Smooth muscle cell (in vitro differentiated cells): ENCODE data around the gene NEURL1B. TPM values are rescaled to one million over a fixed set of nuclear protein-coding genes. Genes with fewer than 3 reads are reported as not detected.

Experiments
- DNase-seq: peaks from one replicate; lab custom pipeline; 2025; ENCODE audit not compliant: unreplicated experiment; lab: John Stamatoyannopoulos, UW
- H2AFZ ChIP-seq: fragments of 200-600 bp; sonication (generic); 2 replicates; pipeline ENCODE4 v1.6.0; 2016; ENCODE audit warnings: antibody characterized with exemption, low read depth, mild to moderate bottlenecking
- H3F3A ChIP-seq: fragments of 200-600 bp; sonication (generic); 2 replicates; pipeline ENCODE4 v1.6.0; 2017; ENCODE audit warnings: antibody characterized with exemption, low read depth
- H3K27ac ChIP-seq: fragments of 200-600 bp; sonication (generic); 2 replicates; pipeline ENCODE4 v1.5.1; 2016; ENCODE audit warnings: low read depth, mild to moderate bottlenecking
- H3K27me3 ChIP-seq: fragments of 200-600 bp; sonication (generic); 2 replicates; pipeline ENCODE4 v1.6.1; 2016; ENCODE audit warnings: low read depth, mild to moderate bottlenecking
- H3K36me3 ChIP-seq: fragments of 200-600 bp; sonication (generic); 2 replicates; pipeline ENCODE4 v1.5.1; 2016; ENCODE audit warnings: low read depth
- H3K4me1 ChIP-seq: fragments of 200-600 bp; sonication (generic); 2 replicates; pipeline ENCODE4 v1.5.1; 2016; ENCODE audit warnings: low read depth
- H3K4me2 ChIP-seq: fragments of 200-600 bp; sonication (generic); 2 replicates; pipeline ENCODE4 v1.6.0; 2016; ENCODE audit warnings: mild to moderate bottlenecking
- H3K4me3 ChIP-seq: fragments of 200-600 bp; sonication (generic); 2 replicates; pipeline ENCODE4 v1.5.1; 2016; ENCODE audit warnings: mild to moderate bottlenecking
- H3K79me2 ChIP-seq: fragments of 200-600 bp; sonication (generic); 2 replicates; pipeline ENCODE4 v1.6.0; 2016; ENCODE audit warnings: low read depth, mild to moderate bottlenecking
- H3K9ac ChIP-seq: fragments of 200-600 bp; sonication (generic); 2 replicates; pipeline ENCODE4 v1.6.0; 2016; ENCODE audit warnings: low read depth
- H3K9me3 ChIP-seq: fragments of 200-600 bp; sonication (generic); replicated peaks from 2 replicates; pipeline ENCODE4 v1.5.1; 2016; ENCODE audit warnings: low read depth
- H4K20me1 ChIP-seq: fragments of 200-600 bp; sonication (generic); 2 replicates; pipeline ENCODE4 v1.6.0; 2016; ENCODE audit warnings: low read depth
- CTCF ChIP-seq: fragments of 200-600 bp; sonication (generic); IDR thresholded peaks from 2 replicates; pipeline ENCODE4 v1.5.1; 2017; ENCODE audit warnings: borderline replicate concordance, mild to moderate bottlenecking, antibody characterized with exemption; ENCODE audit not compliant: insufficient read depth, poor library complexity, severe bottlenecking
- WGBS: methylation state at CpG from one replicate; pipeline ENCODE4 v1.1.7; 2016; ENCODE audit warnings: low lambda C conversion rate; 5-methylcytosine and 5-hydroxymethylcytosine counted together
- polyA plus RNA-seq: library from polyadenylated mRNA; unstranded; fragments of >200 nt; fragmentation: Nextera tagmentation; extraction: Ambion mirVana; gene quantifications from 2 replicates; pipeline ENCODE4 v1.2.1, GENCODE V29; 2016
- total RNA-seq: library from RNA; depleted of rRNA; stranded (reverse); fragments of >200 nt; gene quantifications from 2 replicates; pipeline ENCODE4 v1.2.3, GENCODE V29; 2014

The NEURL1B gene
- total and polyA plus RNA-seq, 2 experiments from 2014 or later = 3.7 to 10.0 TPM

- Histone ChIP-seq H3K4me3 (no peak overlapping the region), H3K27ac (no peak overlapping the region), H2AFZ (no peak overlapping the region), H3K36me3 (no peaks in the 10 kb centered on the region), H3K79me2 (no peaks in the 10 kb centered on the region), H3K9ac (no peak overlapping the region), H3F3A (no peaks in the 10 kb centered on the region), H3K9me3 (no peaks in the 10 kb centered on the region), H3K4me1 (no peaks in the 10 kb centered on the region), H3K27me3 (no peaks in the 10 kb centered on the region), H4K20me1 (no peaks in the 10 kb centered on the region), H3K4me2 (no peak overlapping the region)
- DNase-seq = no peak
- WGBS = 92% methylated on average over 11 of the region's 12 CpGs
- no peak for TF ChIP-seq CTCF
Measured at GRCh38 chr5:172593306-172593705, 47.8 kb upstream of the NEURL1B start.

DNA sequence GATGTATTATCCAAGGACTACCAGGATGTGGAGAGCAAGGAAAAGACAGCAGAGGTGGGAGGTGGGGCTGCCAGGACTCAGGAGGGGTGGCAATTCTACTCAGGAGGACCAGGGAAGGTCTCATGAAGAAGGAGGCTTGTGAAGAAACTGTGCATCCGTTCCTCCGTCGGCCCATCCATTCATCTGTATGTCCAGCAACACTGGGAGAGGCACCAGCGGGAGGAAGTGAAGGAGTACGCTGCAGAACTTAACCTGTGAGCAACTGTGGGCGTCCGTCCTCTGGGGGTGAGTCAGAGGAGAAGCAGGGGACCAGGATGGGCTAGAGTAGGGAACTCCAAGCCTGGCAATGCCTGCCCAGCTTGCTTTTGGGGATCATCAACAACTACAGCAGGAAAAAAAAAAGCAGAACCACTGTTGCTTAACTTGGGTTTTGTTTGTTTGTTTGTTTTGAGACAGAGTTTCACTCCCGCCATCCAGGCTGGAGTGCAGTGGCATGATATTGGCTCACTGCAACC, 47.3 kb upstream of the NEURL1B start:
- TF ChIP-seq CTCF = no peak
- Histone ChIP-seq H3K36me3 (no peaks in the 10 kb centered on the region), H3K27ac (no peak overlapping the region), H3K4me2 (no peak overlapping the region), H4K20me1 (no peaks in the 10 kb centered on the region), H3K4me1 (no peaks in the 10 kb centered on the region), H3F3A (no peaks in the 10 kb centered on the region), H3K9ac (no peak overlapping the region), H3K9me3 (no peaks in the 10 kb centered on the region), H3K27me3 (no peaks in the 10 kb centered on the region), H3K4me3 (no peak overlapping the region), H3K79me2 (no peaks in the 10 kb centered on the region), H2AFZ (no peak overlapping the region)
- no peak for DNase-seq
- 89% methylated on average over 8 of the region's 8 CpGs for WGBS

DNA sequence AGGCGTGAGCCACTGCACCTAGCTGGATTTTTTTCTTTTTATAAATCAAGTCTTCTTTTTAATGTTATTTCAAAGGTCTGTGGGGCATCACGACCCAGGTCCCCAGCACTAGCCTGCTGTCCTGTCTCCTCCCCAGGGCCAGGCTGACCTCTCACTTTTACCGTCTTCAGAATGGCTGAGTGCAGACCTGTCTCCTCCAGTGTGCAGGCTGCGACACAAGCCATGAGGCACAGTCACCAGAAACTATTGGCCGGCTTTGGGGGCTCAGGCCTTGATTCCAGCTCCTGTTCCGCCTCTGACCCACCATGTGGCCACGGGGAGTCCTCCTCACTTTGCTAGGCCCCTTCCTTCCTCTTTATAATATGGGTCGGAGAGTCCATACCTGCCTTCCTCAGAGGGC, 46.6 kb upstream of the NEURL1B start:
- WGBS = 94% methylated on average over 8 of the region's 8 CpGs
- H3K27ac ChIP-seq = no peak overlapping the region

More for the DNA sequence above, 46.6 kb upstream of the NEURL1B start:
- H3K36me3 ChIP-seq = no peaks in the 10 kb centered on the region
- DNase-seq = no peak
- H3F3A ChIP-seq = no peaks in the 10 kb centered on the region
- H3K27me3 ChIP-seq = no peaks in the 10 kb centered on the region
- no peak for TF ChIP-seq CTCF
- H2AFZ ChIP-seq = no peak overlapping the region
- no peaks in the 10 kb centered on the region for H3K4me1 ChIP-seq
- no peak overlapping the region for H3K4me2 ChIP-seq
- no peak overlapping the region for H3K9ac ChIP-seq
- H3K4me3 ChIP-seq = no peak overlapping the region
- no peaks in the 10 kb centered on the region for H4K20me1 ChIP-seq
- H3K79me2 ChIP-seq = no peaks in the 10 kb centered on the region
- H3K9me3 ChIP-seq = no peaks in the 10 kb centered on the region
